ENCODE measurements around the gene KRTAP9-4. TPM values are rescaled to one million over a fixed set of nuclear protein-coding genes. Genes with fewer than 3 reads are reported as not detected.
"Not testable (repeated sequence)": the region's sequence is repeated elsewhere in the genome, so short reads cannot be mapped to it uniquely, and the experiment has no call there.

KRTAP9-4 gene
- polyA plus RNA-seq, 1 donor: not detected

- Histone ChIP-seq H3K9me3 (ENCODE audit: control insufficient read depth, low read depth, low read length) (no peaks in the 10 kb centered on the region), H3K36me3 (ENCODE audit: control insufficient read depth, insufficient read depth, low read length) (no peaks in the 10 kb centered on the region), H3K27ac (ENCODE audit: low read length) (no peak within 1 kb of the TSS), H3K27me3 (ENCODE audit: control insufficient read depth, insufficient read depth, low read length) (peaks cover 7% of the 10 kb centered on the region), H3K4me1 (ENCODE audit: control insufficient read depth, insufficient read depth, low read length) (no peaks in the 10 kb centered on the region), H3K4me3 (ENCODE audit: low read length) (no peak within 1 kb of the TSS)
- DNase-seq: no peak
- no CpG with 5 or more reads among the region's 2 CpGs for WGBS (ENCODE audit: insufficient coverage, low lambda C conversion rate)
Observed at GRCh38 chr17:41265078-41265477, 15.6 kb downstream of the KRTAP9-4 start, which contains the start of gene KRTAP9-6. Gene KRTAP9-6, plus strand, starts transcription at chr17:41265378. Its CDS starts 0 bp downstream, at chr17:41265378.

GRCh38 chr17:41267711-41268110 lies 18.2 kb downstream of the KRTAP9-4 start:
- peaks cover 6% of the 10 kb centered on the region for H3K27me3 ChIP-seq (ENCODE audit: control insufficient read depth, insufficient read depth, low read length)
- no peaks in the 10 kb centered on the region for H3K9me3 ChIP-seq (ENCODE audit: control insufficient read depth, low read depth, low read length)
- H3K36me3 ChIP-seq (ENCODE audit: control insufficient read depth, insufficient read depth, low read length): no peaks in the 10 kb centered on the region
- WGBS (ENCODE audit: insufficient coverage, low lambda C conversion rate): no CpG with 5 or more reads among the region's 3 CpGs
- no peak overlapping the region for H3K27ac ChIP-seq (ENCODE audit: low read length)
- no peaks in the 10 kb centered on the region for H3K4me1 ChIP-seq (ENCODE audit: control insufficient read depth, insufficient read depth, low read length)
- H3K4me3 ChIP-seq (ENCODE audit: low read length): no peak overlapping the region
- no peak for DNase-seq

- not testable (repeated sequence) for H3K9me3 ChIP-seq (ENCODE audit: control insufficient read depth, low read depth, low read length); H3K4me1 ChIP-seq (ENCODE audit: control insufficient read depth, insufficient read depth, low read length); H3K4me3 ChIP-seq (ENCODE audit: low read length); H3K36me3 ChIP-seq (ENCODE audit: control insufficient read depth, insufficient read depth, low read length); H3K27me3 ChIP-seq (ENCODE audit: control insufficient read depth, insufficient read depth, low read length); DNase-seq; H3K27ac ChIP-seq (ENCODE audit: low read length)
- WGBS (ENCODE audit: insufficient coverage, low lambda C conversion rate): no CpG with 5 or more reads among the region's 1 CpG
Observed at GRCh38 chr17:41271323-41271722, 21.8 kb downstream of the KRTAP9-4 start.

- Histone ChIP-seq H3K27ac (ENCODE audit: low read length) (no peak overlapping the region), H3K36me3 (ENCODE audit: control insufficient read depth, insufficient read depth, low read length) (no peaks in the 10 kb centered on the region), H3K9me3 (ENCODE audit: control insufficient read depth, low read depth, low read length) (no peaks in the 10 kb centered on the region), H3K4me1 (ENCODE audit: control insufficient read depth, insufficient read depth, low read length) (no peaks in the 10 kb centered on the region), H3K27me3 (ENCODE audit: control insufficient read depth, insufficient read depth, low read length) (peaks cover 3% of the 10 kb centered on the region), H3K4me3 (ENCODE audit: low read length) (no peak overlapping the region)
- no peak for DNase-seq
- no CpG with 5 or more reads among the region's 1 CpG for WGBS (ENCODE audit: insufficient coverage, low lambda C conversion rate)
Observed at GRCh38 chr17:41271858-41272257, 22.4 kb downstream of the KRTAP9-4 start.

GRCh38 chr17:41275648-41276190 lies 26.2 kb downstream of the KRTAP9-4 start, which contains the start of gene KRTAP9-7:
Gene KRTAP9-7, plus strand, starts transcription at chr17:41275698. Its CDS starts 0 bp downstream, at chr17:41275698.
- not testable (repeated sequence) for H3K27me3 ChIP-seq (ENCODE audit: control insufficient read depth, insufficient read depth, low read length); H3K27ac ChIP-seq (ENCODE audit: low read length); H3K4me1 ChIP-seq (ENCODE audit: control insufficient read depth, insufficient read depth, low read length); H3K9me3 ChIP-seq (ENCODE audit: control insufficient read depth, low read depth, low read length); H3K36me3 ChIP-seq (ENCODE audit: control insufficient read depth, insufficient read depth, low read length); DNase-seq; H3K4me3 ChIP-seq (ENCODE audit: low read length)
- WGBS (ENCODE audit: insufficient coverage, low lambda C conversion rate): no CpG with 5 or more reads among the region's 3 CpGs

- Histone ChIP-seq H3K4me1 (ENCODE audit: control insufficient read depth, insufficient read depth, low read length) (no peaks in the 10 kb centered on the region), H3K36me3 (ENCODE audit: control insufficient read depth, insufficient read depth, low read length) (no peaks in the 10 kb centered on the region), H3K9me3 (ENCODE audit: control insufficient read depth, low read depth, low read length) (no peaks in the 10 kb centered on the region), H3K27me3 (ENCODE audit: control insufficient read depth, insufficient read depth, low read length) (peaks cover 8% of the 10 kb centered on the region), H3K27ac (ENCODE audit: low read length) (no peak overlapping the region), H3K4me3 (ENCODE audit: low read length) (no peak overlapping the region)
- WGBS (ENCODE audit: insufficient coverage, low lambda C conversion rate): 80% methylated on average over 1 of the region's 3 CpGs
- no peak for DNase-seq
Observed at GRCh38 chr17:41278176-41278955, 28.9 kb downstream of the KRTAP9-4 start.

GRCh38 chr17:41284043-41284442 lies 34.6 kb downstream of the KRTAP9-4 start:
- no CpG with 5 or more reads among the region's 3 CpGs for WGBS (ENCODE audit: insufficient coverage, low lambda C conversion rate)
- peaks cover 11% of the 10 kb centered on the region for H3K27me3 ChIP-seq (ENCODE audit: control insufficient read depth, insufficient read depth, low read length)
- no peak for DNase-seq
- no peaks in the 10 kb centered on the region for H3K9me3 ChIP-seq (ENCODE audit: control insufficient read depth, low read depth, low read length)
- H3K36me3 ChIP-seq (ENCODE audit: control insufficient read depth, insufficient read depth, low read length): no peaks in the 10 kb centered on the region
- no peak overlapping the region for H3K27ac ChIP-seq (ENCODE audit: low read length)
- no peak overlapping the region for H3K4me3 ChIP-seq (ENCODE audit: low read length)
- H3K4me1 ChIP-seq (ENCODE audit: control insufficient read depth, insufficient read depth, low read length): no peaks in the 10 kb centered on the region

GRCh38 chr17:41284546-41284945 lies 35.1 kb downstream of the KRTAP9-4 start:
- Histone ChIP-seq H3K36me3 (ENCODE audit: control insufficient read depth, insufficient read depth, low read length) (no peaks in the 10 kb centered on the region), H3K4me1 (ENCODE audit: control insufficient read depth, insufficient read depth, low read length) (no peaks in the 10 kb centered on the region), H3K27me3 (ENCODE audit: control insufficient read depth, insufficient read depth, low read length) (peaks cover 11% of the 10 kb centered on the region), H3K4me3 (ENCODE audit: low read length) (no peak overlapping the region), H3K9me3 (ENCODE audit: control insufficient read depth, low read depth, low read length) (no peaks in the 10 kb centered on the region), H3K27ac (ENCODE audit: low read length) (no peak overlapping the region)
- WGBS (ENCODE audit: insufficient coverage, low lambda C conversion rate): no CpG with 5 or more reads among the region's 2 CpGs
- DNase-seq: no peak

GRCh38 chr17:41287050-41287449 lies 37.6 kb downstream of the KRTAP9-4 start:
- Histone ChIP-seq H3K4me1 (ENCODE audit: control insufficient read depth, insufficient read depth, low read length) (no peaks in the 10 kb centered on the region), H3K36me3 (ENCODE audit: control insufficient read depth, insufficient read depth, low read length) (no peaks in the 10 kb centered on the region), H3K9me3 (ENCODE audit: control insufficient read depth, low read depth, low read length) (no peaks in the 10 kb centered on the region), H3K27ac (ENCODE audit: low read length) (no peak overlapping the region), H3K4me3 (ENCODE audit: low read length) (no peak overlapping the region), H3K27me3 (ENCODE audit: control insufficient read depth, insufficient read depth, low read length) (peaks cover 8% of the 10 kb centered on the region)
- no peak for DNase-seq
- 75% methylated on average over 3 of the region's 3 CpGs for WGBS (ENCODE audit: insufficient coverage, low lambda C conversion rate)

GRCh38 chr17:41294016-41294415 lies 44.5 kb downstream of the KRTAP9-4 start:
- 100% methylated on average over 1 of the region's 1 CpG for WGBS (ENCODE audit: insufficient coverage, low lambda C conversion rate)
- Histone ChIP-seq H3K4me1 (ENCODE audit: control insufficient read depth, insufficient read depth, low read length) (no peaks in the 10 kb centered on the region), H3K27ac (ENCODE audit: low read length) (no peak overlapping the region), H3K27me3 (ENCODE audit: control insufficient read depth, insufficient read depth, low read length) (peaks cover 3% of the 10 kb centered on the region), H3K9me3 (ENCODE audit: control insufficient read depth, low read depth, low read length) (no peaks in the 10 kb centered on the region), H3K4me3 (ENCODE audit: low read length) (no peak overlapping the region), H3K36me3 (ENCODE audit: control insufficient read depth, insufficient read depth, low read length) (no peaks in the 10 kb centered on the region)
- DNase-seq: no peak
